Measurements from ENCODE around the gene DHX32. TPM values are rescaled to one million over a fixed set of nuclear protein-coding genes. Genes with fewer than 3 reads are reported as not detected.

The DHX32 gene
- total and polyA plus RNA-seq, 2 donors (not counting 3 experiments of a cell fraction or from before 2014, with no cell fraction given): 17.1 to 29.6 TPM

- Histone ChIP-seq H3K27me3 (ENCODE audit: control insufficient read depth in 2 of 2, insufficient read depth in 2 of 2, low read length in 2 of 2) (no peaks in the 10 kb centered on the region), H3K4me2 (ENCODE audit: insufficient read depth, low read length) (no peak overlapping the region), H3K4me1 (ENCODE audit: control insufficient read depth, extremely low read depth, insufficient read depth, low read length) (peaks cover 12% of the 10 kb centered on the region), H2AFZ (ENCODE audit: low read depth, low read length) (no peak overlapping the region), H3K9me1 (replicated peaks; ENCODE audit: control insufficient read depth, extremely low read depth, insufficient read depth, low read length) (no peaks in the 10 kb centered on the region), H3K4me3 (replicated peaks in 1 of 3; ENCODE audit: insufficient read depth in 1 of 3, low read depth in 1 of 3, low read length in 3 of 3) (no peak overlapping the region), H3K36me3 (ENCODE audit: control insufficient read depth in 2 of 2, extremely low read depth in 1 of 2, insufficient read depth in 2 of 2, low read length in 2 of 2) (peaks cover 10 to 23% of the 10 kb centered on the region in 2 experiments), H3K79me2 (ENCODE audit: control insufficient read depth, insufficient read depth, low read length) (peaks cover 35% of the 10 kb centered on the region), H3K9ac (replicated peaks; ENCODE audit: extremely low read depth, insufficient read depth, low read length) (no peak overlapping the region), H3K9me3 (replicated peaks; ENCODE audit: control insufficient read depth, insufficient read depth, low read length) (no peaks in the 10 kb centered on the region), H4K20me1 (replicated peaks; ENCODE audit: control insufficient read depth, extremely low read depth, insufficient read depth, low read length) (no peaks in the 10 kb centered on the region), H3K27ac (ENCODE audit: insufficient read depth, low read depth, low read length) (no peak overlapping the region)
- BruUV-seq (replicated peaks): no TSS peak
- intact Hi-C loops (cut with micrococcal nuclease): no loop called here
- no peak for DNase-seq (ENCODE audit: low read depth, low spot score)
- dilution Hi-C loops (cut with MboI; ENCODE audit: extremely low pct_ligation_motif_present, low sequenced_read_pairs): no loop called here
- no peak for TF ChIP-seq CTCF (IDR thresholded peaks at IDR 0.05; ENCODE audit: extremely low read depth in 1 of 2, insufficient read depth in 1 of 2, low read depth in 1 of 2, low read length in 2 of 2)
- TF ChIP-seq POLR2AphosphoS5 (IDR thresholded peaks at IDR 0.05; ENCODE audit: insufficient read depth, low read depth, low read length): no peak
- peak; percentile 8 for FAIRE-seq
- CTCF ChIA-PET: no interaction called here
- POLR2A ChIA-PET: no interaction called here
Measured at GRCh38 chr10:125828311-125828710, 52.8 kb downstream of the DHX32 start.

- Histone ChIP-seq H3K9me3 (replicated peaks; ENCODE audit: control insufficient read depth, insufficient read depth, low read length) (no peaks in the 10 kb centered on the region), H2AFZ (ENCODE audit: low read depth, low read length) (no peak overlapping the region), H3K27ac (ENCODE audit: insufficient read depth, low read depth, low read length) (no peak overlapping the region), H3K4me1 (ENCODE audit: control insufficient read depth, extremely low read depth, insufficient read depth, low read length) (peaks cover 13% of the 10 kb centered on the region), H3K36me3 (ENCODE audit: control insufficient read depth in 2 of 2, extremely low read depth in 1 of 2, insufficient read depth in 2 of 2, low read length in 2 of 2) (peaks cover 7 to 19% of the 10 kb centered on the region in 2 experiments), H3K79me2 (ENCODE audit: control insufficient read depth, insufficient read depth, low read length) (peaks cover 38% of the 10 kb centered on the region), H3K27me3 (ENCODE audit: control insufficient read depth in 2 of 2, insufficient read depth in 2 of 2, low read length in 2 of 2) (no peaks in the 10 kb centered on the region), H3K9me1 (replicated peaks; ENCODE audit: control insufficient read depth, extremely low read depth, insufficient read depth, low read length) (no peaks in the 10 kb centered on the region), H3K4me2 (ENCODE audit: insufficient read depth, low read length) (no peak overlapping the region), H3K9ac (replicated peaks; ENCODE audit: extremely low read depth, insufficient read depth, low read length) (no peak overlapping the region), H4K20me1 (replicated peaks; ENCODE audit: control insufficient read depth, extremely low read depth, insufficient read depth, low read length) (no peaks in the 10 kb centered on the region), H3K4me3 (replicated peaks in 1 of 3; ENCODE audit: insufficient read depth in 1 of 3, low read depth in 1 of 3, low read length in 3 of 3) (no peak overlapping the region)
- dilution Hi-C loops (cut with MboI; ENCODE audit: extremely low pct_ligation_motif_present, low sequenced_read_pairs): no loop called here
- TF ChIP-seq JUN (IDR thresholded peaks at IDR 0.05; ENCODE audit: borderline replicate concordance, insufficient read depth, insufficient read length, low read depth) (no peak), POLR2AphosphoS5 (IDR thresholded peaks at IDR 0.05; ENCODE audit: insufficient read depth, low read depth, low read length) (no peak), MAX (IDR thresholded peaks at IDR 0.05; ENCODE audit: insufficient read depth, insufficient read length) (no peak), FOS (IDR thresholded peaks at IDR 0.05; ENCODE audit: borderline replicate concordance, insufficient read depth, low read length) (no peak), GATA2 (IDR thresholded peaks at IDR 0.05; ENCODE audit: insufficient read depth, insufficient read length, low read depth, low read length) (no peak), EZH2 (IDR thresholded peaks at IDR 0.05; ENCODE audit: borderline replicate concordance, low read depth, low read length, severe bottlenecking) (no peak), MYC (IDR thresholded peaks at IDR 0.05; ENCODE audit: low read depth, low read length) (no peak), POLR2A (IDR thresholded peaks at IDR 0.05; ENCODE audit: low read depth, low read length) (no peak), CTCF (IDR thresholded peaks at IDR 0.05; ENCODE audit: extremely low read depth in 1 of 2, insufficient read depth in 1 of 2, low read depth in 1 of 2, low read length in 2 of 2) (no peak)
- no peak for FAIRE-seq
- BruUV-seq (replicated peaks): no TSS peak
- DNase-seq (ENCODE audit: low read depth, low spot score): no peak
- ChIA-PET POLR2A (no interaction called here), CTCF (interaction anchor here (0.6 kb wide), 1 partner anchor 26 kb away, joined by 4 read pairs; no protein-coding TSS in a partner anchor)
- intact Hi-C loops (cut with micrococcal nuclease): no loop called here
Measured at GRCh38 chr10:125827133-125827532, 54.0 kb downstream of the DHX32 start.
